Measurements from ENCODE around the gene GRAMD4.

Gene GRAMD4

DNA sequence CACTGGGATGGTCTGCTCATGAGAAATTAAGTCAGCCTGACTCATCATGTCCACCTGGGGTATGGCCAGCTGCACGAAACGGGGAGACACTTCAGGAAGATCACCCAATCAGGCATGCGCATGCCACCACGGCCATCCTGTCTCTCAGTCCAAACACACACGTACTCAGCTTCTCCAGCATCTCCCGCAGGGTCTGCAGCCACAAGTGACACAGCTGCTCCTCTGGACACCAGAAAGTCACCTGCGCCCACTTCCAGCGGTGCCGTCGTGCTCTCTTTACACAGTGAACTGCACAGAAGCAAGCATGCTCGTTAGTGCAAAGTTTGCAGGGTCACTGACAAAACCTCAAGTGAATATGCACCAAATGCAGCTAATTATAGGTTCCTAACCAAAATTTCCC is 99.7 kb downstream of the GRAMD4 start:
- DNase-seq (ENCODE audit: low read depth, low spot score) = no peak

DNA sequence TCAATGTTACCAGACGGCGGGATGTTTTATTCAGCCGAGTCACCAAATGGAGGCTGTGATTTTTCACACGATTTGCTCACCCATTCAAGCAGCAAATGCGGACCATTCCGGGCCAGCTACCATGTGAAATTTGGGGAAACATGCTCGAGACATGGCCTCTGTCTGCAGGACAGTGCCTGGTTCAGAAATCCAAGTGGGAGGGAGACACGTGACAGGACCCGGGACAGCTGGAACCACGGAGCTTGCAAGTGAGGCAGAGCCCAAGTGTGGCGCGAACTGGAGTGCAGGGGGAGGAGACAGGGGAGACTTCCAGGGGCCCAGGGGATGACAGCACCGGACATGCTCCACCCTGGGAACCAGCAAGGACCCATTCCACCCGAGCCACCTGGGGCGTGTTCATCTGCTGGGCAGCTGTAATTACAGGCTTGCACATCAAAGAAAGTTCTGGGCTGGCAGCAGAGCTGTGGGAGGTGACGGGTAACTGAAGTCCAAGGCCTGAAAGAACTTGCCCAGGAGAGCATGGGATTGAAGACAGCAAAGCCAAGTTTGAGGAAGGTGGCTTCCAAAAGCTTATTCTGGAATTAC is 101.4 kb downstream of the GRAMD4 start:
- no peak for DNase-seq (ENCODE audit: low read depth, low spot score)

DNA sequence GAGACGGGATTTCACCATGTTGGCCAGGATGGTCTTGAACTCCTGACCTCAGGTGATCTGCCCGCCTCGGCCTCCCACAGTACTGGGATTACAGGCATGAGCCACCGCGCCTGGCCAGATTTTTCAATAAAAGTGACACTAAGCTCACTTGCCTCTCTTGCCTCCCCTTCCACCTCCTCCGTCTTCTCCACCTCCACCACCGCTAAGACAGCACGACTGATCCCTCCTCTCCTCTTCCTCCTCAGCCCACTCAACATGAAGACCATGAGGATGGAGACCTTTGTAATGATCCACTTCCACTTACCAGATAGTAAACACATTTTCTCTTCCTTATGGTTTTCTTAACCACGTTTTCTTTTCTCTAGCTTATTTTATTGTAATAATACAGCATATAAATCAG is 103.7 kb downstream of the GRAMD4 start:
- no peak for DNase-seq (ENCODE audit: low read depth, low spot score)

DNA sequence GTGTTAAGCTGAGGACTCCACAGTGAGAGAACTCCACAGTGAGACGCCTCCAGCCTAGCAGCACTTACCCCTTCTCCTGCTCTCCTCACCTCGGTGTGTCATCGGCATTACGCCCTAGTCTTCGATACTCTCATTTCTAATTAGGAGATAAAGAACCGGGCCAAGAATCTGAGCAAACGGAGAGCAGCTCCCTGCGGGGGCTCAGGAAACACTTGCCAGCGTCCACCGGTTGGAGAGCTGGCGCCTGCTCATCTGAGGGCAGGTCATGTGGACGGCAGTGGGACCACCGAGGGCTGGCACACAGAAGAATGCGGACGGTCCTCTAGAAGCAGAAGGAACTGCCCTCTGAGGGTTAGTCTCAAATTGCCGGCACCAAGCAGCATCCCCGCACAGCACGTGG is 104.9 kb downstream of the GRAMD4 start:
- DNase-seq (ENCODE audit: low read depth, low spot score) = no peak

GRCh38 chr22:46726066-46726985 is 106.1 kb downstream of the GRAMD4 start:
- no peak for DNase-seq (ENCODE audit: low read depth, low spot score)

DNA sequence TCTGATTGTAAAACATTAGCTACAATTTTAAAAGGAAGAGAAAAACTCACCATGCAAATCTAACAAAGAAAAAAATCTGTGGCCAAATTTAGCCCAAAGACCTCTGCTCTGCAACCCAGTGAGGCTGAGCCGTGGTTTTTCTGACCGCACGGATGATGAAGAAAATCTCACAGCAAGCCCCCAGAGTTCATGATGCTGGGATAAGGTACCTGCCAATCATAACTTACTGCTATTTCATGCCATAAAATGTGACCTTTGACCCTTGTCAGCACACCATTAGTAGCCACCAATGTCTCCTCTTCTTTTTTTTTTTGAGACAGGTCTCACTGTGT is 106.8 kb downstream of the GRAMD4 start:
- no peak for DNase-seq (ENCODE audit: low read depth, low spot score)

DNA sequence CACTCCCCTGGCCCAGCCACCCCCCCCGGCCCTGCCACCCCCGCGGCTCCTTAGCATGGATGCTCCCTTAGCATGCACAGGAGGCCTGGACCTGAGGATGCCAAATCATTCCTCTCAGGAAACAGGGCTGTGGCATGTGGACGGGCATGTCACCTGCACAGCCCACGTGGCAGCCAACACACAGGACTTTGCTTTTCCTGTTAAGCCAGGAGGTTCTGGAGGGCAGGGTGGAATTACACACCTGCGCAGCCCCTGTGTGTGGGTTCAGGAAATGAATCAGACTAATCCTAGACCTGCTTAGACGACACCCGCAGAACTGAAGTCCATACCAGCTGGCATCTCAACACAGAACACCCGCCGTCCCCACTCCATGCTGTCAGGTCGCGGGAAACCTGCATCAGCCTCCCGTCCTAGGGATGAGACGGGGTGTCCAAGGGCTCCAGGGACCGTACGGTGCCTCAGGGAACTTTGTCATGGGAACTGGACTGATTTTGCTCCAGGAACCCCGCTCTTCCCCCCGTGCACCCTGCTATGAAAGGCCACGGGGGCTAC is 107.7 kb downstream of the GRAMD4 start:
- no peak for DNase-seq (ENCODE audit: low read depth, low spot score)

GRCh38 chr22:46728470-46728869 is 108.3 kb downstream of the GRAMD4 start:
- no peak for DNase-seq (ENCODE audit: low read depth, low spot score)
